NCI-H2107 (cell line): Measurements from ENCODE around the gene TECRL.

ENCODE experiments used
- DNase-seq: peaks from one replicate; lab custom pipeline; 2025; lab: John Stamatoyannopoulos, UW

TECRL gene, protein sequence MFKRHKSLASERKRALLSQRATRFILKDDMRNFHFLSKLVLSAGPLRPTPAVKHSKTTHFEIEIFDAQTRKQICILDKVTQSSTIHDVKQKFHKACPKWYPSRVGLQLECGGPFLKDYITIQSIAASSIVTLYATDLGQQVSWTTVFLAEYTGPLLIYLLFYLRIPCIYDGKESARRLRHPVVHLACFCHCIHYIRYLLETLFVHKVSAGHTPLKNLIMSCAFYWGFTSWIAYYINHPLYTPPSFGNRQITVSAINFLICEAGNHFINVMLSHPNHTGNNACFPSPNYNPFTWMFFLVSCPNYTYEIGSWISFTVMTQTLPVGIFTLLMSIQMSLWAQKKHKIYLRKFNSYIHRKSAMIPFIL

DNA sequence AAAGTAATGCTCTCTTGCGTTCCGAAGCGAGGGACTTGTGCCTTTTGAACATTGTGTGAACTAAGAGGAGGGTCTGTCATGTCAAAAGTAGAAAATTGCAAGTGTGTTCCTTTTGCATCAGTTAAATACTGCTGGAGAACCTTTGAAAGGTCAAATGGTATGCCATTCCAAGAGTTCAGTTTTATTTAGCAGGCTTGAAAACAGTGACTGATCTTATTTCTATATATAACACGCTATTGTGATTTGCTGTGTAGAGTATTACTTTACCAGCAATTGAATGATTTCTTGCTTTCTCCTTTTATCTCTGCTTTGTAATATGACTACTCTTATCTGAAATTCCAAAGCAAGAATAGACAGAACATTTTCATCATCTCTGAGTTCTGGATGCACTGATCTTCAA is at the start of gene TECRL:
Gene TECRL (minus strand): TSS at position 151 of the 400 bp plus-strand sequence. CDS start 99 bp downstream, at position 52.
- DNase-seq, result no peak

DNA sequence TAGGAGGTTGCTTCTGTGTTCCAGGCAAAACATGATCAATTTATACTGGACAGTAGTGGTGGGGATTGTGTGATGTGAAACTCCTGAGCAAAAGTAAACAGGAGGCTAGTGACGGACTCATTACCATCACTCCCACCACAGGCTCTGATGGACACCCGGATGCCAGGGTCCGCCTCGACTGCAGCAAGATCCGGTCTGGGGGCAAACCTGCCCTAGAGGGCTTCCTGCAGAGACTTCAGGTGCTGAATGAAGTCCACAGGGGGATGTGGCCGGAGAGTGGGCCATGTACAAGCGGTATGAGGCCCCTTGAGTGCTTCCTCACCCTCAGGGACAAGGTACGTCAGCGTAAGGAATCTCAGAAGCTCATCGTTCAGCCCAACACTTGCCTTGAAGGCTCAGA is 23.4 kb upstream of the TECRL start:
- no peak for DNase-seq

DNA sequence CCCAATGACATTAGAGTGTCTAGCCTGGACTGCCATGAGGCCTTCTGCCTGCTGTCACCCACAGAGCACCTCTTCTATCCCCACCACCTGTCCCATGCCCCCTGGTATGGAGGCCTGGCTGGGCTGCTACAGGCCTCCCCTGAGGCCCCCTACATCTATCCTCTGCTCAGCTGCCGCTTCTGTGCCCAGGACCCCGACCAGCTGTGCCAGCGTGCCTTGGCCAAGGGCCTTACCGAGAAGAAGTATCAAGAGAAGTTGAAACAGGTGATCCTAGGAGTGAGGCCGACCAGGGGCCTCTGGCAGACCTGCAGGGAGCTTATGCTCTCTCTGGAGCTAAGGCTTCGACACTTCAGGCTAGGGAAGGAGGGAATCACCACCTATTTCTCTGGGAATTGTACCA is 21.7 kb upstream of the TECRL start:
- no peak for DNase-seq

DNA sequence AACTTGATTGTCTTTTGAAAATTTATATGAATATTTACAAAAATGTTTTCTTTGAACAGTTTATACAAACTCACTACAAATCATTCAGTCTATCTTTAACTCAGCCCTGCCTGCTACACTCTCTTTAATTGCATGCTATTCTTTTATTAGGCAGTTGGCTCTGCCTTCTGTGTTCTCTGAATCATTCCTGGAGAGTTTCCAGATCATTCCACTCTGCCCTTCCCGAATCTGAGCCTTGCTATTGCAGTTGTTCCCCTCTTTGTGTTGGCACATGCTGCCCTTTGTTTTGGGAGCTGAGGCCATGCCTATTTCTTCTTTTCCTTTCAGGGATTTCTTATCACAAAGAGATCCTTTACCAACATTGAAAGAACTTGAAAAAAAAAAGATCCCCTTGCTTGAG is 8.7 kb upstream of the TECRL start:
- DNase-seq, result no peak

DNA sequence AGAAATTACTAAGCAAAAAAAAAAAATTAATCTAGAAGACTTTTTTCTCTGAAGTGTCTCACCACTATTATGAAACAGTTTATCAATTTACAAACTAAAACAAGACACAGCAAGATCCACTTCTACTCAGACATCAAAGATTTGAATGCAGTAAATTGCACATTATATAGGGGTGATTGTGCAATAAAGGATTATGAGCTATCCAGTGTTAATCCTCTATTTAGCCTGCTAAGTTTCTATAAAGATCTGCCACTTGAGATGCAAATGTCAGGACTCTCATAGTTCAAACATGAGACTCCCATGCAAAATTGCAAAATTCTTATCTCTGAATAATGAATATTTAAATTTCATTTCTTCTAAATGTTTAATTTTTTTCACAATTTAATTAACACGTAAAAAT is 2.2 kb downstream of the TECRL start:
- no peak for DNase-seq

DNA sequence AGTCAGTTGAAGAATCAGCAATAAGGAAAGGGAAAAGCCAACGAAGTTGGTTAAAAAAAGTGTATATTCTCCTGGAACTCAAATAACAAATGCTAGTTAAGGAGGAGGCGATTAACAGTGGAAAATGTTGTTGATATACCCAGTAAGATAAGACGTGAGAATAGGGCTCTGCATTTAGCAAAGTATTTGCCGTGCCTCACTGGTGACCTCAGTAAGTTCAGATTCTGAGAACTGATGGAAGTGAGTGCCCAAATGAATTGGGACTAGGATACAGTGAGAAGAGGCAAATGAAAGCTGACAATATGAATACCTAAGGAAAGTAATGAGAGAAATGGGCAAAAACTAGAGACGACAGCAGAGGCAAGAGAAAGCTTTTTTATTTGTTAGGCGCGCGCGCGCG is 3.5 kb downstream of the TECRL start:
- no peak for DNase-seq

DNA sequence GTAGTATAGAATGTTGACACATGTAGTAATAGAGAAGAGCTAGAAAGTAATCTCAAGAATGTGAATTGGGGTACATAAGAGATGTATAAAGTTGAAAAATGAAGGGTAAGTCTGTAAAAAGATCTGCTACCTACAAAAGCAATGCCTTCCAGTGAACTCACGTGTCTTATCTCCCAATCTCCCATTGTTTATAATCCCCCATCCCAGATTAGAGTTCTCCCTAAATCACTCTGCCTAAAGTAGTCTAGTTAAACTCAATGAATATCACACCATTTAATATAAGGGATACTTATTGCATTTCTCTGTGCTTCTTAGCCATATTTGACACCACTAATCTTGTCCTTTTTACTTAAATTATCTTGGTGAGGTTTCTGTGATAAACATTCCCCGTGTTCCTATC is 6.6 kb downstream of the TECRL start:
- DNase-seq, result no peak

DNA sequence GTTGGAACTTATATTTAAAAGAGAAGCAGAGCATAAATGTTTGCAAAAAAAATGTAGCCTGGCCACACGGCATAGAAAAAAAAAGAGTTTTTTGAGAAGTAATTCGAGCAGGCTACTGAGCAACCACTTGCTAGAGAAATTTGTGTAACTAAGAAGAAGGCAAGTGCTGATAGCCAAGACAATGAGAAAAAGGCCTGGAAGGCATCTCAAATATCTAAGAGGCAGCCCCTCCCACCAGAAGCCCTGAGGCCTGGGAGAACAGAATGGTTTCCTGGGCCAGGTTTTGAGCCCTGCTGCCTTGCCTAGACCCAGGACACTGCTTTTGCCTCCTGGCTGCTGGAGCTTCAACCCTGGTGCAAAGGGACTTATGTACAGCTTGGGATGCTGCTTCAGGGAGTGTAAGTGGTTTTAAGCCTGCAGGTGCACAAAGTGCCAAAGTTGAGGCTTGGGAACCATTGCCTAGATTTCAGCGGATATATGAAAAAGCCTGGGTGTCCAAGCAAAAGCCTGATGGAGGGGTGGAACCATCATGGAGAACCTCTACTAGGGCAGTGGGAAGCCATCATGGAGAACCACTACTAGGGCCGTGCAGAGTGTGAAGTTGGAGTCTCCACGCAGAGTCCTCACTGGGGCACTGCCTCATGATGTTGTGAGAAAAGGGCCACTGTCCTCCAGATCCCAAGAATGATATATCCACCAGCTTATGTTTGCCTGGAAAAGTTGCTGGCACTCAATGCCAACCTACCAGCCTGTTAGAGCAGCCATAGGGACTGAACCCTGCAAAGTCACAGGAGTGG is 9.7 kb downstream of the TECRL start:
- no peak for DNase-seq

DNA sequence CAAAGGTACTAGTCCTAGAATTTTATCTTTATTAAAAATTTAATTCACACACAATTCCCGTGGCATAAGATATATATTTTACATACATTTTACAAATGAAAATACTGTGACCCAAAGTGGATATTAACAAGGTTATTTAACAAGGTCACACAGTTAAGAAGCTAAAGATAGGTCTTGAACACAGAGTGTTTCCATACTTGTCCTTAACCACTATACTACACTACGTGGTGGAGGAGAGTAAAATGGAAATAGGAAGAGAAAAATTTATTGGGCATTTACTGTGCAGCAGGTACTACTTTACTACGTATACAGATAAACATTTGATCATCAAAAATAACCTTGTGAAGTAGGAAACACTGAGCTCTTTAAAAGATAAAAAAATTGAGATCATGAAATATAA is 14.8 kb downstream of the TECRL start:
- no peak for DNase-seq

DNA sequence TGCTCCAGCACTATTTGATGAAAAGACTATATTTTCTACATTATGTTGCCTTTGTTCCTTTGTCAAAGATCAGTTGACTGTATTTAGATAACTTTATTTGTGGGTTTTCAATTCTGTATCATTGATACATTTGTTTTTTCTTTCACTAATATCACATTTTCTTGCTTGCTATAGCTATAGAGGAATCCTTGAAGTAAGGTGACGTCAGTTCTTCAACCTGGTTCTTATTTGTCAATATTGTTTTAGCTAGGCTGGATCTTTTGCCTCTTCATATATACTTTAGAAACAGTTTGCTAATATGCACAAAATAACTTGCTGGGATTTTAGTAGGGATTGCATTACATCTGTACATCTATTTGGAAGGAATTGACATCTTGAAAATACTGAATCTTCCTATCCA is 21.0 kb downstream of the TECRL start:
- no peak for DNase-seq

DNA sequence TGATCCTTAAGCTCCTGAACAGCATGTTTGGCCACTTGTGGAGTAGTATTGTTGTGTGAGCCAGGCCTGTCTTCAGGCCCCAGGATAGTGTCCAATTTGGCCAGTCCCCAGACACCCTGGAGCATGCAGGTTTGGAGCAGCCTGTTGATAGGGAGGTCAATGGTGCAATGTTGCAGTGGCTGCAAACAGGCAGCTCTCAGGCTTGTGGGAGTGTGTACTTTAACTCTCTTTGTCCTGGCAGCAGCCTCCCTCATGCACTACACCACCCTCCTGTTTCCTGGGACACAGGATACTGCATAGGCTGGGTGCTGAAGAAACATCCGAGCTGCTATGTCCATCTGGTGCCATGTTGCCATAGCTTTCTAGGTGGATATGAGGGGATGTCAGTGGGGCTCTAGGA is 24.0 kb downstream of the TECRL start:
- DNase-seq, result no peak

DNA sequence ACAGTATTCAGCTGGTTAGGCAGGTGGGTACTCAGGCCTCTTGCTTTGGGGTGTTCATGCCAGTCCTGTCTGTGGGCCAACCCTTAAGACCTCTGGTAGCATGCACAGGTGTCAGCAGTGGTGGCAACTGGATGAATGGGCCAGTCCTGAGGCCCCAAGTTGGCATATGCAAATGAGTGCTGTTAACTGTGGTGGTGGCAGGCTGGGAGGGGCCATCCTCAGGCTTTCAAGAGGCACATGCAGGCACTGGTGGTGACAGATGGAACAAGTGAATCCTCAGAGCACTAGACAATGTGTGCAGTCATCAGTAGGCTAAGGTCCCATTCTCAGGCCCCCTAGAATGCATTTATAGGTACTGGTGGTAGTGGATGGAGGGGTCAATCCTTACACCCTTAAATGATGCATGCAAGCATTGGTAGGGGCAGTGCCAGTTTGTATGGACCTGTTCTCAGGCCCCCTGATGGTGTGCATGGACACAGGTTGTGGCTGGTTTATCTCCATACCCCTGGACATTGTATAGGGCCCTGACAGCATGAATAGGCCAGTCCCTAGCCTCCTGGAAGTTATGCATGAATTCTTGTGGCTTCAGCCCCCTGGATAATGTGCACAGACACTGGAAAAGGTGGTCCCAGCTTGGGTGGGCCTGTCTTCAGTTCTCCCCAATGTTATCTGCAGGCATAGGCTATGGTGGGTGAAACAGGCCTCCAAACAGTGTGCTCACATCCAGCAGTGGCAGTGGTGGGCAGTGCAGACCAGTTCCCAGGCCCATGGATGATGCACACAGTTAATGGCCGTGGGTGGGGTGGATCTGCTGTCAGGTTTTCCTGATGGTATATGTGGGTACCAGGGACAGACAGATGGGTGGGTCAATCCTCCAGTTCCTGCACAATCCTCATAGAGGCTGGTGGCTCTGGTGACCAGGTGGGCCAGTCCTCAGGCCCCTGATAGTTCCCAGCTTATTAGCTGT is 24.7 kb downstream of the TECRL start:
- DNase-seq, result no peak

DNA sequence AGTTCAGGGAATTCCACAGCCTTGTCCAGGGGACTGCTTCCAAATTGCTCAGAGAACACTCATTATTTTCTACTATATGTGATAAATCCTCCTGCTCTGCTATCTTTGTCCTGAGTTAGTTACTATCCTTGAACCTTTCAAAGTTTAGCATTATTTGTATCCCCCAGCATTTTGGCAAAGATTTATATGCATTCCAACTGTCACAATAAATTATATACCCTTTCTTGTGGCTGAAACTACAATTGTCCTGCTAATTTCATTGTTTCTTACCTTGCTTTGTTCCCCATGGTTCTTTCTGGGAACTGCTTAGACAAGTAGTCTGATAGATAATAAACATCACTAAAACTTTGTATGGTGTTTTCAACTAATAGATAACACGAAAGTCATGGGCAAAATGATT is 40.5 kb downstream of the TECRL start:
- no peak for DNase-seq

DNA sequence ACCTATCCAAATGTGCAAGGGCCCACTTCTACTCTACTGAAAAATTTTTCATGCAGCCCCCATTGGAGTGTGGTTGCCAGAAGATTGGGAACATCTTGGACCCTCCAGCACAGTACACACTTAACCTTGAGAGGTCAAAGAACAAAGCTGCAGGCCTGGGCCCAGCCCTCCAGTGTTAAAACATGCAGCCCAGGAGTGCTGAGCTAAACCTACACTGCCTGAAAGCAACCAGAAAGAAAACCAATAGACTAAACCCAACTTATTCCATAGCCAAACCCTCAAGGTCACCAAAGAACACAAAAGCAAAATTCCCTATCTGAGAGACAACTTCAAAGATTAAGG is 47.9 kb downstream of the TECRL start:
- no peak for DNase-seq

DNA sequence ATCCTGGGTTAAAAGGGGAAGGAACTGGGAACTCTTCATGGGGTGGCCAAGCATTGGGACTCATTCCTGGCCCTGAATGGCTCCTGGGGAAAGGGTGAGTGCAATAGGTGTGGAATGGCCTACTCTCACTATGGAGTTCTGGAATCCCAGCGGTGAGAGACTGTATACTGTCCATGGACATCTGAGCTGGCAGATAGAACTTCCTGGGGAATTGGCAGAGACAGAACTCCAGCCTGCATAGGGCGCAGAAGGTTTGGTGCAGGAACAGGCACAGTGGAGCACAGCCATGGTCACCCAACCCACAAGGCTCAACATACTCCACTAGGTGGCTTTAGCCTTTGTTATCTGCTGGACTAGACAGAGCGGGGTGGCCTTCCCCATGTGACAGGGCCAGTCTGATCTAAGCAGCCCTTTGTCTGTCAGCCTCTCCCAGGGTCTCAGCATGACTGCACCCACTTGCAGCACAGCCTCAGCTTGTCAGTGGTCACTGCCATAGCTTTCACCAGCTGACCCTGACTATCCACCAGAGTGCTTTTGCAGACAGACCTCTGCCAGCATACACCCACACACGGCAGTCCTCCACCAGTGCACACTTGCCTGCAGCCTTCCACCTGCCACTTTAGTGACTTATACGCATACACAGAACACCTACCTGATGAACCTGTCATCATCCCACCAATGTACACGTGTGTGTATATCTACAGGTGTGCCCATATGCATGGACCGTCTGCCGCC is 48.4 kb downstream of the TECRL start:
- no peak for DNase-seq

DNA sequence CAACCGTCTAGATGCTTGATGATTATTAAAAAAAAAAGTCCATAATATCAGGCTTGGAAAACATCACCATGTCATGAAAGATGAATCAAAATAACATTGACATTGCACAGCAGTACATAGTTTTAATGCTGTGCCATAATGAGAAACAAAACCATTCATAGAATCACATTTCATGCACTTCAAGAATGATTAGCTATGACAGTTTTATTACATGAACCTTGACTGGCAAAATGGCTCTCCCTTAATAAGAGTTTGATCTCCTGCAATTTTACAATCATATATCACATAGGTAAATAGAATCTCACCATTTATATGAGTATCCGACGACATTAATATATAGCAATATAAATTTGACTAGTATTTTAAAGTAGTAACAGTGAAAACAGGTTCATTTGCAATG is 49.8 kb downstream of the TECRL start:
- DNase-seq, result no peak

DNA sequence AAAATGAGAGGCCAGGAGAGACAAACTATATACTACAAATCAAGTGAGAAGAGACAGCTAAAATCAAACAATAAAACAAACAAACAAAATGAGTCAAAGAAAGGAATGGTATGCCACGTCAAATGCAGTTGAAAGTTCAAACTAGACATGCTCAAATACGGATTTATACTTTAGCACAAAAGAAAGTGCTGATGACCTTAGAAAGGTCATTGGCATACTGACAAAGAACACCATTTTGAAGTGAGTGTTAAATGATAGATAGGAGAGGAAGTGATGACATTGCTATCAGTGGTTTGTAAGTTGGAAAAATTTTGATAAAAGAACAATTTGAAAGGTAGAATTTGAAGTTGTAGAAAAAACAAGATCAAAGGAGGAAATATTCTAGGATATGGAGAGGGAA is 55.3 kb downstream of the TECRL start:
- no peak for DNase-seq

DNA sequence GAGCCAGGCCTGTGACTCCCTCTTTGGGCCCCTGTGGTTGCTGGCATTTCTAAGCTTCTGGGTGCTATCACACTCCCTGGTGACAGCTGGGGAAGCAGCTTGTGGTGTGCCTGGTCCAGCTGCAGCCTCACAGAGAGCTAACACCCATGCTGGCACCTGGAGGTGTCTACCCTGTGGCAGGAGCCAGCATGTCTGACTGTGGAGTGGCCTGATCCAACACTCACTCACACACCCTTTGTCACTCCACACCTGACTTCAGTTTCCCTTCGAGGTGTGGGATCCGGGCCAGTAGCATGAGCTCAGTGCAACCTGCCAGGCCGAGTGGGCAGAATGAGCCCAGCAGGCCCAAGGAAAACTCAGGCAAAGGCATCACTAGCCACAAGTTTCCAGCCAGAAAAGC is 67.5 kb downstream of the TECRL start:
- DNase-seq, result no peak

DNA sequence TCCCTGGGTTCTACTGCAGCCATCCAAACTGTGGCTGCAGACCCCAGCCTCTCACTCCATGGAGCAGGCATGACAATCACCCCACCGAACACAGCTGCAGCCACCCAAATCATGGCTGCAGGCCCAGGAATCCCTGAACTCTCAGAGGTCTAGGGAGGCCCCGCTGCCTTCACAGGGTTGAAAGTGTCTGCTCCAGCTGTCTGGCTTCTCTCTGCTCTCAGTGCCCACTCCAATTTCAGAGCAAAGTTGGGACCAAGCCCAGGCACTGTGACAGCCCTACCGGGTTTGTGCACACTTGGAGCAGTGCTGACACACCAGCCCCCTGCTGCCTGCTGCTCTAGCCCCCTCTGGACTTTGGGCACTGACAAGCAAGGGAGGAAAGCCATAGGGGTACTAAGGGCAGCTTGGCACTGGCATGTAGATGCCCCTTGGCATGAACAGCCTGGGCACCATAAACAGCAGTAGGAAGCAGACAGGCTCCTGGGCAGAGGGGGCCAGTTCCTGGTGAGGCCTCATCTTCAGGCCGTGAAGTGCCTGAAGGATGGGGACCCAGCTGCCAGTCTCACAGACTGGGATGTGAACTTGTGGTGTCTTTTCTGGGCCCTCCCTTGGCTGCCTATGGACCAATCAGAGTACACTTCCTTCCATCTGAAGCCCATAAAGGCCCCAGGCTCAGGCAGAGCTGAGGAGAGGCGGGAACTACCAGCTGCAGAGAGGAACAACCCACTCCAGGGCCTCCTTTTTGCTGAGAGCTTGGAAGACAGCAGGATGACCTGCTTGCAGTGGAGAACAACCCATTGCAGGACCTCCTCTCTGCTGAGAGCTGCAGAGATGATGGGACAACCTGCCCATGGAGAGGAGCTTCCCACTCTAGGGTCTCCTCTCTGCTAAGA is 68.8 kb downstream of the TECRL start:
- DNase-seq, result no peak

DNA sequence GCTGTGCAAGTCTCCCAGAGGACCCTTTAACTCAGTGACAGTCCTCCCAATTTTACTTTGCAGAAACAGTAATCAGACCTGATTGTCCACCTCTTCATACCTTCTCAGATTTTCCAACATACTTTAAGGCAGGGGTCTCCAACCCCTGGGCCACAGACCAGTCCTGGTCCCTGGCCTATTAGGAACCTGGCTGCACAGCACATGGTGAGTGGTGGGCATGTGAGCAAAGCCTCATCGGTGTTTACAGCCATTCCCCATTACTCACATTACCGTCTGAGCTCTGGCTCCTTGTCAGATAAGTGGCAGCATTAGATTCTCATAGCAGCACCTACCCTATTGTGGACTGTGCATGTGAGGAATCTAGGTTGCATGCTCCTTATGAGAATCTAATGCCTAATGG is 74.3 kb downstream of the TECRL start:
- no peak for DNase-seq

DNA sequence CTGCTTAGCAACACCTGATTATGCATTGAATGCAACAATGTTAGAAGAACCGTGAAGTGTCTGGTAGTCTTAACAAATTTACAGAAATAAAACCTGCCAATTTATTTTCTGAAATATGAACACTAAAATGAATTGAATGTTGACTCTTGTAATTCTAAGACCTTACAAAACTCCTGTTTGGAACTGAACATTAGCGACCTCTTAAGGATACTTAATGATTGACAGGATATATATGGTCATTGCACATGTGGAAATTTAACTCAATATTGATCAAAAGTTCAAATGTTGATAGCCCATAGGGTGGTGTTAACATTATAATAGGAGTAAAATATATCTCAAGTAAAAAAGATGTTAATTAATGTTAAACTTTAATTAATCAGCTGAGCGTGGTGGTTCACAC is 79.1 kb downstream of the TECRL start:
- no peak for DNase-seq
